KMS-11 (cell line): ENCODE results near the gene TAF13.

Experiments
- H2AFZ ChIP-seq: fragments of 200-600 bp; sonication (generic); 2 replicates; pipeline ENCODE4 v1.6.1; 2016; ENCODE audit warnings: antibody characterized with exemption, mixed run types, low read depth
- H3K27ac ChIP-seq: fragments of 200-600 bp; sonication (generic); 2 replicates; pipeline ENCODE4 v1.6.1; 2016; ENCODE audit warnings: mild to moderate bottlenecking, mixed run types
- H3K27me3 ChIP-seq: fragments of 200-600 bp; sonication (generic); 2 replicates; pipeline ENCODE4 v1.6.1; 2017; ENCODE audit warnings: mild to moderate bottlenecking, low read depth, mixed run types, moderate library complexity; ENCODE audit not compliant: insufficient read depth
- H3K36me3 ChIP-seq: fragments of 200-600 bp; sonication (generic); 2 replicates; pipeline ENCODE4 v1.6.1; 2017; ENCODE audit warnings: mild to moderate bottlenecking, mixed run types; ENCODE audit not compliant: insufficient read depth
- H3K4me1 ChIP-seq: fragments of 200-600 bp; sonication (generic); 2 replicates; pipeline ENCODE4 v1.6.1; 2016; ENCODE audit warnings: mild to moderate bottlenecking, low read depth, mixed run types; ENCODE audit not compliant: poor library complexity, severe bottlenecking
- H3K4me2 ChIP-seq: fragments of 200-600 bp; sonication (generic); 2 replicates; pipeline ENCODE4 v1.7.0; 2016; ENCODE audit warnings: mild to moderate bottlenecking, mixed run types
- H3K4me3 ChIP-seq: fragments of 200-600 bp; sonication (generic); IDR thresholded peaks from 2 replicates; pipeline ENCODE4 v1.6.1; 2017; ENCODE audit warnings: low read depth, low read length, mixed read lengths; ENCODE audit not compliant: insufficient read depth
- H3K79me2 ChIP-seq: fragments of 200-600 bp; sonication (generic); 2 replicates; pipeline ENCODE4 v1.6.1; 2016; ENCODE audit warnings: low read depth, mixed run types; ENCODE audit not compliant: insufficient read depth
- H3K9ac ChIP-seq: fragments of 200-600 bp; sonication (generic); 2 replicates; pipeline ENCODE4 v1.6.1; 2016; ENCODE audit warnings: mild to moderate bottlenecking, mixed run types
- H4K20me1 ChIP-seq: fragments of 200-600 bp; sonication (generic); 2 replicates; pipeline ENCODE4 v1.6.1; 2016; ENCODE audit warnings: mild to moderate bottlenecking, mixed run types; ENCODE audit not compliant: insufficient read depth
- CTCF ChIP-seq: fragments of 200-600 bp; sonication (generic); conservative IDR thresholded peaks from 2 replicates; pipeline ENCODE4 v1.6.1; 2017; ENCODE audit warnings: low read depth, mild to moderate bottlenecking, antibody characterized with exemption, low read length, moderate library complexity, mixed read lengths

TAF13 gene

GRCh38 chr1:109095631-109096030 lies 19.8 kb upstream of the TAF13 start:
- Histone ChIP-seq H3K4me3 (no peak overlapping the region), H4K20me1 (no peaks in the 10 kb centered on the region), H3K36me3 (no peaks in the 10 kb centered on the region), H3K4me2 (no peak overlapping the region), H2AFZ (no peak overlapping the region), H3K27ac (no peak overlapping the region), H3K9ac (no peak overlapping the region), H3K27me3 (no peaks in the 10 kb centered on the region), H3K79me2 (peaks cover 31% of the 10 kb centered on the region), H3K4me1 (peaks cover 17% of the 10 kb centered on the region)
- no peak for TF ChIP-seq CTCF

- Histone ChIP-seq H3K9ac (no peak overlapping the region), H3K36me3 (no peaks in the 10 kb centered on the region), H3K27me3 (no peaks in the 10 kb centered on the region), H3K27ac (no peak overlapping the region), H3K4me2 (no peak overlapping the region), H2AFZ (no peak overlapping the region), H3K4me3 (no peak overlapping the region), H3K4me1 (peaks cover 17% of the 10 kb centered on the region), H4K20me1 (no peaks in the 10 kb centered on the region), H3K79me2 (peaks cover 25% of the 10 kb centered on the region)
- TF ChIP-seq CTCF: no peak
Observed at GRCh38 chr1:109094871-109095270, 19.1 kb upstream of the TAF13 start.

- no peak overlapping the region for H3K4me2 ChIP-seq
- H2AFZ ChIP-seq: no peak overlapping the region
- H3K27ac ChIP-seq: no peak overlapping the region
- H3K79me2 ChIP-seq: peaks cover 25% of the 10 kb centered on the region
- H3K4me1 ChIP-seq: peaks cover 14% of the 10 kb centered on the region
- no peak overlapping the region for H3K4me3 ChIP-seq
- H4K20me1 ChIP-seq: no peaks in the 10 kb centered on the region
- no peak overlapping the region for H3K9ac ChIP-seq
- no peaks in the 10 kb centered on the region for H3K36me3 ChIP-seq
- TF ChIP-seq CTCF: no peak
- H3K27me3 ChIP-seq: no peaks in the 10 kb centered on the region
Observed at GRCh38 chr1:109094377-109094803, 18.6 kb upstream of the TAF13 start.

- Histone ChIP-seq H3K4me3 (peak overlapping the region; percentile 96), H3K9ac (peak overlapping the region; percentile 67), H4K20me1 (no peaks in the 10 kb centered on the region), H3K4me2 (peak overlapping the region; percentile 74), H2AFZ (peak overlapping the region; percentile 97), H3K79me2 (peaks cover 25% of the 10 kb centered on the region), H3K4me1 (peaks cover 12% of the 10 kb centered on the region), H3K27me3 (no peaks in the 10 kb centered on the region), H3K36me3 (no peaks in the 10 kb centered on the region), H3K27ac (peak overlapping the region; percentile 69)
- TF ChIP-seq CTCF: no peak
Observed at GRCh38 chr1:109091839-109092193, 16.0 kb upstream of the TAF13 start.
